ENCODE results near the gene CCN2.

GRCh38 chr6:131946404-131946991, 4.7 kb downstream of the CCN2 start:
- TF ChIP-seq POLR2A (IDR thresholded peaks at IDR 0.05; ENCODE audit: low read depth, low read length), result no peak
- TF ChIP-seq POLR2AphosphoS5 (IDR thresholded peaks at IDR 0.05; ENCODE audit: low read depth, low read length), result no peak
- no peak for TF ChIP-seq SPI1 (IDR thresholded peaks at IDR 0.05; ENCODE audit: low read depth, low read length)
- TF ChIP-seq PAX5 (IDR thresholded peaks at IDR 0.05; ENCODE audit: insufficient read depth, low read length, severe bottlenecking), result no peak
- no peak for TF ChIP-seq TAF1 (IDR thresholded peaks at IDR 0.05; ENCODE audit: low read depth, low read length)

All from GM12891 (cell line).